Heart left ventricle (tissue), 16 donors: ENCODE measurements around the gene TANGO6. TPM values are rescaled to one million over a fixed set of nuclear protein-coding genes. Genes with fewer than 3 reads are reported as not detected.

Experiments
- ATAC-seq, 4 donors: fragments of 200-7000 bp; cut with Tn5 transposase; one replicate each; pipeline ENCODE4 v1.9.1; 2020 to 2022; ENCODE audit warnings: moderate library complexity in 4 of 4, mild to moderate bottlenecking in 3 of 4, moderate number of reproducible peaks in 1 of 4
- DNase-seq, 5 donors: peaks; one replicate each; pipeline ENCODE4 v3.0.0-alpha.2; 2020
- H3K27ac ChIP-seq, 12 donors: fragments of 200-600 bp; sonication (generic) in 4 of 12; one replicate each; pipeline versions ENCODE4 v1.5.0 to v1.8.0; 2016 to 2022; ENCODE audit warnings: mild to moderate bottlenecking in 2 of 12
- H3K27me3 ChIP-seq, 9 donors: fragments of 200-600 bp; sonication (generic) in 2 of 9; one replicate each; pipeline versions ENCODE4 v1.5.1 to v1.8.0; 2016 to 2022; ENCODE audit warnings: mild to moderate bottlenecking in 3 of 9
- H3K36me3 ChIP-seq, 9 donors: fragments of 200-600 bp; sonication (generic) in 2 of 9; one replicate each; pipeline versions ENCODE4 v1.5.0 to v1.8.0; 2018 to 2022; ENCODE audit warnings: mild to moderate bottlenecking in 2 of 9
- H3K4me1 ChIP-seq, 12 donors: fragments of 200-600 bp; sonication (generic) in 4 of 12; one replicate each; pipeline versions ENCODE4 v1.5.0 to v1.8.0; 2016 to 2022; ENCODE audit warnings: mild to moderate bottlenecking in 3 of 12
- H3K4me3 ChIP-seq, 12 donors: fragments of 200-600 bp; sonication (generic) in 4 of 12; one replicate each; pipeline versions ENCODE4 v1.5.0 to v1.8.0; 2017 to 2022; ENCODE audit warnings: mild to moderate bottlenecking in 9 of 12, moderate library complexity in 4 of 12
- H3K9me3 ChIP-seq, 12 donors: fragments of 200-600 bp; sonication (generic) in 4 of 12; one replicate each; pipeline versions ENCODE4 v1.5.0 to v1.8.0; 2016 to 2022; ENCODE audit warnings: mild to moderate bottlenecking in 1 of 12
- POLR2A ChIP-seq, 2 donors: fragments of 450-650 bp; IDR thresholded peaks; one replicate each; pipeline ENCODE4 v1.6.1; 2017; ENCODE audit warnings: antibody characterized with exemption in 2 of 2, mild to moderate bottlenecking in 2 of 2, moderate library complexity in 2 of 2
- WGBS, 4 donors: extraction: QIAGEN DNeasy Blood & Tissue Kit in 2 of 4; methylation state at CpG; one replicate each; pipeline versions ENCODE4 v1.1.5 to v1.1.7; 2013 to 2018; 5-methylcytosine and 5-hydroxymethylcytosine counted together
- intact Hi-C, 10 donors: fragments of 100-400 bp; cut with DNase I; formaldehyde crosslinking; loops; one replicate each; pipeline versions ENCODE4 v1.11.1 to v1.14.2; 2022
- polyA plus RNA-seq, 2 donors: library from polyadenylated mRNA; stranded (reverse); fragments of 200-250 nt; gene quantifications; one replicate each; pipeline ENCODE4 v1.2.3, GENCODE V29; 2013
- total RNA-seq, 9 donors: library from RNA; depleted of rRNA in 2 of 9; stranded (reverse); fragments of >200 nt in 2 of 9; fragmentation: NEBNext Ultra II Directional in 3 of 9; extraction: Animal tissue kit (Norgen Biotek cat#: 25700) in 3 of 9; gene quantifications; one replicate each; pipeline versions ENCODE4 v1.1.0 to v1.2.4, GENCODE V29; 2016 to 2023
- TF ChIP-seq, protein P1 (sequence below), 12 donors: fragments of 200-600 bp; sonication (generic) in 4 of 12; IDR thresholded peaks; one replicate each; pipeline versions ENCODE4 v1.5.0 to v1.8.0; 2018 to 2022; ENCODE audit warnings: antibody characterized with exemption in 12 of 12, mild to moderate bottlenecking in 5 of 12
- donor health status: ischemic (EF 13 %, LVEDD 7.1; RV severe dilation, severe dysfunction).
- donor health status: healthy with polysubstance abuse.
- donor health status: DM: no; HTN: yes; CAD: no.
- donor health status: DM: no; HTN: no; CAD: no.
- donor health status: ischemic (EF 25% LVEDD 6.9; RV normal size, moderate dysfunction).
- donor health status: ischemic (EF 25% LVEDD 5.7; RV mildly dilated, moderate dysfunction).
- donor health status: healthy.
- donor health status: DM: yes; HTN: yes; CAD: no.
- donor health status: ischemic (EF 35%, LVEDD 5.7; RV mildly dilated, moderate dysfunction).
- donor health status: nonischemic (EF 11% LVEDD 7.7; RV severe dilation, severe dysfunction).
- donor health status: DM: yes; HTN: yes; CAD: no.
- donor health status: PGD.
- donor health status: ischemic (EF 29% LVEDD 5.4; RV normal size, mild dysfunction).
- donor health status: nonischemic (EF 23%, LVEDD 6.1; RV moderate dilation, normal function).

TANGO6 gene
- total and polyA plus RNA-seq, 11 donors: 1.8 to 14.1 (median 8.8) TPM

DNA sequence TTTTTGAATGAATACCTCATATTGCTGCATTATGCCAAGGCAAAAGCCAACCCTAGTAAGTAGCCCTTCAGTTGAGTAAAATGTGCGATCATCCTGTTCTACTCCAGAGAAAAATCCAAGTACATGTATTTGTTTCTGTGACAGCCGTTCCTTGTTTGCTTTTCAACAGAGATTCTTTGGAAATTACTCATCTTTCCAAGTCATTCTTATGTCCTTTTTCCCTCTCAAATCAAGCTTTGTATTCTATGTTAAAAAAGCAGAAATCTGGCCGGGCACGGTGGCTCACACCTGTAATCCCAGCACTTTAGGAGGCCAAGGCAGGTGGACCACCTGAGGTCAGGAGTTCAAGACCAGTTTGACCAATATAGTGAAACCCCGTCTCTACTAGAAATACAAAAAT, 149.2 kb downstream of the TANGO6 start:
- H3K27ac ChIP-seq: peak overlapping the region in 2 of 12 donors; percentile 24 to 51
- no peaks in the 10 kb centered on the region for H3K36me3 ChIP-seq
- peaks cover 0 to 7% (median 0%) of the 10 kb centered on the region in 12 donors for H3K4me1 ChIP-seq
- no peaks in the 10 kb centered on the region for H3K27me3 ChIP-seq
- peak overlapping the region in 1 of 12 donors; percentile 9 for H3K4me3 ChIP-seq
- H3K9me3 ChIP-seq: no peaks in the 10 kb centered on the region
- WGBS, 4 donors: 63 to 89% (median 83%) methylated on average over 5 of the region's 5 CpGs
- intact Hi-C loops: no loop called here
- TF ChIP-seq, protein P1, sequence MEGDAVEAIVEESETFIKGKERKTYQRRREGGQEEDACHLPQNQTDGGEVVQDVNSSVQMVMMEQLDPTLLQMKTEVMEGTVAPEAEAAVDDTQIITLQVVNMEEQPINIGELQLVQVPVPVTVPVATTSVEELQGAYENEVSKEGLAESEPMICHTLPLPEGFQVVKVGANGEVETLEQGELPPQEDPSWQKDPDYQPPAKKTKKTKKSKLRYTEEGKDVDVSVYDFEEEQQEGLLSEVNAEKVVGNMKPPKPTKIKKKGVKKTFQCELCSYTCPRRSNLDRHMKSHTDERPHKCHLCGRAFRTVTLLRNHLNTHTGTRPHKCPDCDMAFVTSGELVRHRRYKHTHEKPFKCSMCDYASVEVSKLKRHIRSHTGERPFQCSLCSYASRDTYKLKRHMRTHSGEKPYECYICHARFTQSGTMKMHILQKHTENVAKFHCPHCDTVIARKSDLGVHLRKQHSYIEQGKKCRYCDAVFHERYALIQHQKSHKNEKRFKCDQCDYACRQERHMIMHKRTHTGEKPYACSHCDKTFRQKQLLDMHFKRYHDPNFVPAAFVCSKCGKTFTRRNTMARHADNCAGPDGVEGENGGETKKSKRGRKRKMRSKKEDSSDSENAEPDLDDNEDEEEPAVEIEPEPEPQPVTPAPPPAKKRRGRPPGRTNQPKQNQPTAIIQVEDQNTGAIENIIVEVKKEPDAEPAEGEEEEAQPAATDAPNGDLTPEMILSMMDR (IDR thresholded peaks at IDR 0.05): no peak
- TF ChIP-seq POLR2A (IDR thresholded peaks at IDR 0.05): no peak
- ATAC-seq: peak in 2 of 4 donors; percentile 39 to 53
- no peak for DNase-seq

DNA sequence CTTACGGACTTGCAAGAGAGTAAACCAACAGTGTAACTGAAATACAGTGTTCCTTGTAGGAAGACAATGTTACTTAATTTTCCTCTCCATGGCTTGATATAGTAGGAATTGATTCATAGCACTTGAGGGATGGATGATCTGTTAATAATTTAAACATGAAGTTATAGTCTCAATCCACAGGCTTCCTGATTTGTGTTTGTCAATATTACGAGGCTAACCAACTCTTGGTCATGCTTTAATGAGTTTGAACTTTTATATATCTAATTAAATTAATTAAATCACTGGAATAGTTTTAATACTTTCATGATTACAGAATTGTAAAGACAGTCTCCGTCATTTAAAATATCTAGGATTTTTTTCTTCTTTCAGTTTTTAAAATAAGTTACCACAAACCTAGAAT, 150.1 kb downstream of the TANGO6 start:
- Histone ChIP-seq H3K27me3 (no peaks in the 10 kb centered on the region), H3K4me1 (peaks cover 0 to 7% (median 0%) of the 10 kb centered on the region in 12 donors), H3K36me3 (no peaks in the 10 kb centered on the region), H3K27ac (no peak overlapping the region), H3K4me3 (no peak overlapping the region), H3K9me3 (no peaks in the 10 kb centered on the region)
- ATAC-seq (no peak), DNase-seq (no peak)
- TF ChIP-seq, protein P1 (IDR thresholded peaks at IDR 0.05): no peak
- TF ChIP-seq POLR2A (IDR thresholded peaks at IDR 0.05): no peak
- intact Hi-C loops: no loop called here
- 86 to 92% (median 90%) methylated on average over 3 of the region's 3 CpGs for WGBS, 4 donors

DNA sequence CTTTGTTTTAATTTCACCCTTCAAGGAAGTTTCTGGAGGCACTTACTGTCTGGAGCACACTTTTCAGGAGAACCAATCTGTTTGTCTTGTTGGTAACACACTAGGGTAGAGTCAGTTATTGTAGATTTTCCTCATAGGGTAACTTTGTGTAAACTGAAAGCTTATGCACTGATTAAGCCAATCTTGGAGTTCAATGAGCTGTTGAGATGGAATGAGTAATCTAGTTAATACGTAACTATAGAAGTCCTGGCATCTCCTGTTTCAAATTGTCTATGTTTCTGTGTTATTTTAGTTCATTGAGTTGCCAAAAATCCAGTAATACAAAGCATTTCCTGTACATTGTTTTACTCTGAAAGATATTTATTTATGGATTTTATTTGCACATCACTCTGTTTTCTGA, 150.6 kb downstream of the TANGO6 start:
- H3K9me3 ChIP-seq: no peaks in the 10 kb centered on the region
- no peaks in the 10 kb centered on the region for H3K27me3 ChIP-seq
- ATAC-seq (no peak), DNase-seq (no peak)
- TF ChIP-seq, protein P1 (IDR thresholded peaks at IDR 0.05): no peak
- TF ChIP-seq POLR2A (IDR thresholded peaks at IDR 0.05): no peak
- H3K4me1 ChIP-seq: peaks cover 0 to 7% (median 0%) of the 10 kb centered on the region in 12 donors
- 55 to 71% (median 59%) methylated on average over 1 of the region's 1 CpG for WGBS, 4 donors
- no peak overlapping the region for H3K4me3 ChIP-seq
- H3K27ac ChIP-seq: no peak overlapping the region
- intact Hi-C loops: no loop called here
- H3K36me3 ChIP-seq: no peaks in the 10 kb centered on the region

DNA sequence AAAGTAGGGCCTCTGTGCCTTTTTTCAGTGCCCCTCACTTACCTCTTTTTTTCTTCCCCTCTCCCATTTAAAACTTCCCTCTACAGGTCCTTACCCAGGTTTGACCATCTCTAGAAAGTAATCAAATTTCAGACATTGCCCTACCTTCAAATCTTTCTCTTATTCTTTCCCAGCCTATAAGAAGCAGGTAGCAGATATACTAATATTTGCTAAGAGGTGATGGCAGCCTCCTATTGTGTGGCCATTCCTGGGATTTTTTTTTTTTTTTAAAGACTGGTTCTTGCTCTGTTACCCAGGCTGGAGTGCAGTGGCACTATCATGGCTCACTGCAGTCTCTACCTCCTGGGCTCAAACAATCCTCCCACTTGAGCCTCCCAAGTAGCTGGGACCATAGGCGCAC, 151.0 kb downstream of the TANGO6 start:
- no peak for TF ChIP-seq POLR2A (IDR thresholded peaks at IDR 0.05)
- TF ChIP-seq, protein P1 (IDR thresholded peaks at IDR 0.05): no peak
- no peak for DNase-seq
- Histone ChIP-seq H3K9me3 (no peaks in the 10 kb centered on the region), H3K36me3 (no peaks in the 10 kb centered on the region), H3K4me1 (peaks cover 0 to 7% (median 0%) of the 10 kb centered on the region in 12 donors), H3K27ac (no peak overlapping the region), H3K27me3 (no peaks in the 10 kb centered on the region), H3K4me3 (no peak overlapping the region)
- intact Hi-C loops: no loop called here
- WGBS, 4 donors: 98 to 100% (median 99%) methylated on average over 1 of the region's 1 CpG
- ATAC-seq: no peak
